NCI-H146 treated with DMSO at 0.1 percent for 48 hours (cell line): ENCODE results near the gene FLYWCH1.

Experiments
- DNase-seq: peaks from one replicate; lab custom pipeline; 2025; ENCODE audit not compliant: unreplicated experiment; lab: John Stamatoyannopoulos, UW

Gene FLYWCH1, protein sequence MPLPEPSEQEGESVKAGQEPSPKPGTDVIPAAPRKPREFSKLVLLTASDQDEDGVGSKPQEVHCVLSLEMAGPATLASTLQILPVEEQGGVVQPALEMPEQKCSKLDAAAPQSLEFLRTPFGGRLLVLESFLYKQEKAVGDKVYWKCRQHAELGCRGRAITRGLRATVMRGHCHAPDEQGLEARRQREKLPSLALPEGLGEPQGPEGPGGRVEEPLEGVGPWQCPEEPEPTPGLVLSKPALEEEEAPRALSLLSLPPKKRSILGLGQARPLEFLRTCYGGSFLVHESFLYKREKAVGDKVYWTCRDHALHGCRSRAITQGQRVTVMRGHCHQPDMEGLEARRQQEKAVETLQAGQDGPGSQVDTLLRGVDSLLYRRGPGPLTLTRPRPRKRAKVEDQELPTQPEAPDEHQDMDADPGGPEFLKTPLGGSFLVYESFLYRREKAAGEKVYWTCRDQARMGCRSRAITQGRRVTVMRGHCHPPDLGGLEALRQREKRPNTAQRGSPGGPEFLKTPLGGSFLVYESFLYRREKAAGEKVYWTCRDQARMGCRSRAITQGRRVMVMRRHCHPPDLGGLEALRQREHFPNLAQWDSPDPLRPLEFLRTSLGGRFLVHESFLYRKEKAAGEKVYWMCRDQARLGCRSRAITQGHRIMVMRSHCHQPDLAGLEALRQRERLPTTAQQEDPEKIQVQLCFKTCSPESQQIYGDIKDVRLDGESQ

DNA sequence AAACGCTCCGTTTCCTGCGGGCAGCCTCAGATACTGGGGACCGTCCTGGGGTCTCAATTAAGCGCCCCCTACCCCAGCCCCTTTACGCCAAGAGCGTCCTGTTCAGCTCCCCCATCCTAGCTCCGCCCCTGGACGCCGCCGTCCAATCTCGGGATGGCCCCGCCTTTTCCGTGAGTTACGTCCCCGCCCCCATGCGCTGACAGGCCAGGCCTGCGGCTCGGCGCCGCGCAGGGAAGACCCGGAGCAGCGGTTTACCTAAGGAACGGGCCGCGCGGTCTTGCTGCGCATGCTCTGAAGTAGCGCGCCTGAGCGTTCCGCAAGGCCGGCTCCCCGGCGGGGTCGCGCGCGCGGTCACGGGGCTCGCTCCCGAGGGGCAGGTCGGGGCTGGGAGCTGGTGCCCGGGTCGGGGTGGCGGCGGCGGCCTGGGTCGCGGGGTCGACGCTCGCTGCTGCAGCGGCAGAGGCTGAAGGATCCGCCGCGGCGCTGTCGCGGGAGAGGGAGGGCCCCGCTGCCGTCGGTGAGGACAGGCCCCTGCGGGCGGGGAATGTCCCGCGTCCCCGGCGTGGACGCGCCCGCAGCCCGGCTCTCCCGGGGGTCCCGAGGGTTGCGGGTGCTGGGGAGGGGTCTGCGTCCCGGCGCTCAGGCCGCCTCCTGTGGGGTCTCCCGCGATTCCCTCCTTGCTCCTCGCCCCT lies at the start of gene FLYWCH1:
Gene FLYWCH1 (plus strand): TSS at position 294 of the 692 bp plus-strand sequence. CDS start 17,755 bp downstream, outside the sequence.
- peak; percentile 95 for DNase-seq

DNA sequence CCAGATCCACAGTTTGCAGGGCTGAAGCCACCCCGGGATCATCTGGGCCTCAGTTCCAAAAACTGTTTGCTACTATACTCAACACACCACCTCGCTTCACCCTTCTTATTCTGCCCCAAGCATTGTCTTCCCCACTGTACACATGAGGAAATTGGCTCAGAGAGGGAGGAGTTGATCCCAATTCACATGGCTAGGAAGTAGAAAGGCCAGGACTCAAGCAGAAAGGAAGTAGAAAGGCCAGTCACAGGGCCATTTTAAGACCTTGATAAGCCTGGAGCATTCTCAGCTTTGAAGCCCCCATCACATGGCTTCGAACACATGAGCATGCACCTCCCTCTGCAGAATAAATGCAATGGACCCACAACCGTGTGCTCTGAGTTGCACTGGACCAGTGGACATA lies 46.1 kb upstream of the FLYWCH1 start:
- no peak for DNase-seq

DNA sequence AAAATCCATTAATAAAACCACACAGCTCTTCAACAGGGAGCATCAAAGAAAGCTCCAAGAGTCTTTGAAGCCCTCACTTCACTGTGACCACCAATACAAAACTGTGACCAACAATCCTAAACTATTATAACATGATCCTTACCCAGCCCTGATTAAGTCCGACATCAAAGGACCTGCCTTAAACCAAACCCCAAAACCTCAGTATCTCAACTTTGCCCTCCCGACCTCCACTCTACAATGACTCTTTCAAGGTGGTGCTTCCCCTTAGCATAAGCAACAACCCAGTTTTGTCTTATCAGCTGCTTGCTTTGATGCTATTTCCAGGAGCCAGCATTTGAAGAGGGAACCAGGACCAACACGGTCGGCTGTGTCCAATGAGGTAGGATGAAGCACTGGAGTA lies 45.3 kb upstream of the FLYWCH1 start:
- no peak for DNase-seq

DNA sequence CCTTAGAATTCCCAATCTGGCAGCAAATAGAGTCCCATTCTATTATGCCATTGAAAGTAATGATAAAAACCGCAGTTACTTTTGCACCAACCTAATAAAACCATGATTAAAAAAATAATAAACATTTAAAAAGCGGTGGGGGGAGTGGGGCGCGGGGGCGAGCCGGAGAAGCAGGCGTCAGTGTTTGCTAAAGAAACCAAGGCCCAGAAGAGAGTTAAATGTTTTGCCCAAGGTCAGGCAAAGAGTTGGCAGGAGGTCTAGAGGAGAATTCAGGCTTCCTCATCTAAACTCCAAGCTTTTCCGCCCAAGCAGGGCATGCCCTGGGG lies 44.1 kb upstream of the FLYWCH1 start:
- no peak for DNase-seq

DNA sequence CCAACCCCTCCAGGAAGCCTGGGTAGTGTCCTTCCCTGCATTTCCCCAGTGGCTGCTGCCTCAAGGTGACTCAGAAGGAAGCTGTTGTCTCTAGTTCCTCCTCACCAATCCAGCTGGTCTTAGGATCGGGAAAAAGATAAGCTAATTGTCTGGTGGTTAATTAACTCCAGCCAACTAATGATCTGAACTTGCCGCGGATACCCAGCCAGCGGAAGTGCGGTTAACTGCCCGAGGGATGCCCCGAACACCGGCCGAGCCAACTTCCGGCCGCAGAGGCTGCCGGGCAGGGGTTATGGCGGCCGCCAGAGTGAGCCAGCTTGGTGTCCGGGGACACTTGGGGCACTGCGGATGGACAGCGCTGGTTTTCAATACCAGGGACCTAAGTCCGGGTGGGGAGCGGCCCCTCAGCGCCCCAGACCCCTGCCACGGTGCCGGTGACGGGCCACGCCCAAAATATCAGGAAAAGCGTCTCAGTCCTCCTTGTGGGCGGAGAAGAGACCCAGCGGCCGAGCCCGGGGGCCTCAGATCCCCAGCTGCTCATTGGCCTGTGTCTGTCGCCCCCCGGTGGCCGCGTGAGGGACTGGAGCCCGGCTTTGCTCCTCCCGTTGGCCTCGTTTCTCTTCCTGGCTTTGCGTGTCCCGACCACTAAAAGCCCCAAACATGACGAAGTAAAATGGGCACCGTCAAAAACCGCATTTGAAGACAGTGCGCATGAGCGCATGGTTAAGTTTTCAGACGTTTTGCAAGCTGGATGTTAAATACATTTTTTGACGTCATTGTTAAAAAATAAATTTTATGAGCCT lies 43.5 kb upstream of the FLYWCH1 start:
- peak; percentile 90 for DNase-seq

DNA sequence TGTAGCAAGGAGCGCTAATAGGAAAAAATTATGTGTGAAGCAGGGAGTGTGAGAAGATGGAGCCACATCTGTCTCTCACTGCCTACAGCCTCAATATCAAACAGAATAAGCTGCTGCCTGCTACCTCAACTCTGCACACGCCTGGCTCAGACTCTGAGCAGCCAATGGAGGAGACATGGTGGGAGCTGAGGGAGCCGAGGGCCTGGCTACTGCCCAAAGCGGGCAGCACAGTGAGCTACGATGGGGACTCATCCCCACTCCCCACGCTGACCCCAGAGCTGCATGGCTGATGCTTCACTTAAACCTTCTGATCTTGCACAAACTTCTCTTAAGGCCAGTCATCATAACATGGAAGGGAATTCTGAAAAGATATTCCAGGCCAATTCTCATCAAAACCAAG lies 39.8 kb upstream of the FLYWCH1 start:
- DNase-seq = no peak

DNA sequence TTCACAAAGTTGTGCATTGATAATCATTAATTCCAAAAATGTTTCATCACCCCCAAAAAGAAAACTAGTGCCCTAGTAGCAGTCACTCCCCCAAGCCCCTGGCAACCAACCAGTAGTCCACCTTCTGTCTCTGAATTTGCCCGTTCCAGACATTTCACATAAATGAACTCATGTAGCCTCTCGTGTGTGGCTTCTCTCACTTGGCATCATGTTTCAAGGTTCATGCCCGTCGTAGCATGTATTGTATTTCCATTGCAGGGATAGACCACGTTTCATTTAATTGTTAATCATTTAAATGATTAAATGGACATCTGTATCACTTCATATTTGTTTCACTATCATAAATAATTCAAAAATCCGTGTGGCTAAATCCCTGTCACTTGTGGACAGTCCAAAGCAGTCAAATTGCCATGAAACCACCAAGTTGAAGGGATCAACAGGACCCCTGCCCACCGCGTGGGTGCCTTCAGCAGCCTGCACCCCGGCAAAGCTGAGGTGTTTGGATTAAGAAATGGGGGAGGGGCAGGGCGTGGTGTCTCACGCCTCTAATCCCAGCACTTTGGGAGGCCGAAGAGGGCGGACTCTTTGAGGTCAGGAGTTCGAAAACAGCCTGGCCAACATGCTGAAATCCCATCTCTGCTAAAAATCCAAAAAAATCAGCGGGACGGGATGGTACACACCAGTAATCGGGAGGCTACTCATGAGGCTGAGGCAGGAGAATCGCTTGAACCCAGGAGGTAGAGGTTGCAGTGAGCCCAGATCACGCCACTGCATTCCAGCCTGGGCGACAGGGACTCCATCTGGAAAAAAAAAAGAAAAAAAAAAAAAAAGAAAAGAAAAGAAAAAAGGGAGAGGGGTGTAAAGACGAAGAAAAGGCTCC lies 37.5 kb upstream of the FLYWCH1 start:
- no peak for DNase-seq

DNA sequence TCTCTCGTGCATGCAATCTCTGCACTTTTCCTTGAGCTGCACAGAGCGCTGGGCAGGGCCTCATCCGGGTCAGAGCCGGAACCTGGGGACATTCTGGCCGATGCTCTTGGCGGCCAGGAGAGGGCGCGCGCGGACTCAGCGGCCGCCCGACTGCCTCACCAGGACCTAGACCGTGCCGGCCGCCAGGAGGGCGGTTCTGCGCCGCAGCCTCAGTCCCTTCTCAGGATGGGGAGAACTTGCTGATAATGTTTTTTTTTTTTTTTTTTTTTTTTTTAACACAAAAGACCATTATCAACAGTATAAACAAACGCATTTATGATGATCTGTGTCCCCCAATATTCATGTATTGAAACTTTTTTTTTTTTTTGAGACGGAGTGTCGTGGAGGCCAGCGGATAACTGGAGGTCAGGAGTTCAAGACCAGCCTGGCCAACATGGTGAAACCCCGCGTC lies 36.8 kb upstream of the FLYWCH1 start:
- DNase-seq = peak; percentile 39

DNA sequence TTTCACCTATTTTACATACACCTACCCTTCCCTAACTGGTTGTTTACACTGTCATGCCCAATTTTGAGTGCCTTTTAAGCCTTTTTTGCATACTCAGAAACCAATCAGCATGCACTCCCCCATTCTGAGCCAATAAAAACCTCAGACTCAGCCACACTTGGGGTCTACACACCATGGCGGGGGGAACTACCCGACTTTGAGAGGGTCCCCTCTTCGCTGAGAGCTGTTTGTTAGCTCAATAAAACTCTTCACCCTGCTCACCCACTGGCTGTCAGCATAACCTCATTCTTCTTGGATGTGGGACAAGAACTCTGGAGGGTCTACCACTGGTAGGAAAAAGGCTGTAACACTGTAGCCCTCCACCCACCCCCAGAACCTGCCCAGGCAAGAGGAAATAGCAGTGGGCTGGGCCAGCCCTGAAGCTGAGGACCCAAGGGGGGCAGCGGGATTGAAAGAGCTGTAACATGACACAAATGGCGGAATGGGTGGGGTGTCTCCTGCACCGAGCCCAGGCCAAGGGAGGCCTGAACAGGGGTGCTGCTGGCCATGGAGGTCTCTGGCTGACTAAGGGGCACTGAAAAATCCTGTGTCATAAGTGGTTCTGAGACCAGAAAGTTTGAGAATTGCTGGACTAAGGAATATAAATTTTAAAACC lies 31.8 kb upstream of the FLYWCH1 start:
- DNase-seq = no peak

DNA sequence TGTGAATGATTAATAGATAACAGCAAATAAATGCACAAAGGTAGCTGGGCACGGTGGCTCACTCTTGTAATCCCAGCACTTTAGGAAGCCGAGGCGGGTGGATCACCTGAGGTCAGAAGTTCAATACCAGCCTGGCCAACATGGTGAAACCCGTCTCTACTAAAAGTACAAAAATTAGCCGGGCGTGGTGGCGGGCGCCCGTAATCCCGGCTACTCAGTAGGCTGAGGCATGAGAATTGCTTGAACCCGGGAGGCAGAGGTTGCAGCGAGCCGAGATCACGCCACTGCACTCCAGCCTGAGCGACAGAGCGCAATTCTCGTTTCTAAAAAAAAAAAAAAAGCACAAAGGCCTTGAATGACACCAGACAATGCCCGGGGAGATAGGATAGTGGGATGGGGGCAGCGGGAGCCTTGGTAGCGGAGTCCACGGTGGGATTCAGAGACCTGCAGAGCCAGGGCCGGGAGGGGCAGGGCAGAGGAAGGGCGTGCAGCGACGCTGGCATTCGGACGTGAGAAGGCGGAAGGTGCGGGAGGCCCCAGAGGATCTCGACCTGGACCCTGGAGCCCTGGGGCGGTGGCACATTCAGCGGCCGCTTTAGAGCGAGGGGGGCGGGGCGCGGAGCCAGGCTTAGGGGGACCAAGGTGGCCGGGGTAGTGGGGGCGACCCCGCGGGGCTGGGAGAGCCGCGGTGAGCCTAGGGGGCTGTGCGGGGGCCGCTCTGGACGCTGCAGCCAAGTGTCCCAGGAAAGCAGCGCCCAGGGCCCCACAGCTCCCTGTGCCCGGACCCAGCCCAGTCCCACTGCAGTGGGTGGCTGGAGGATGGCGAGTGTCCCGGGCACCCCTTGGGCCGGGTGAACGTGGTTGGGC lies 29.7 kb upstream of the FLYWCH1 start:
- DNase-seq = peak; percentile 28

DNA sequence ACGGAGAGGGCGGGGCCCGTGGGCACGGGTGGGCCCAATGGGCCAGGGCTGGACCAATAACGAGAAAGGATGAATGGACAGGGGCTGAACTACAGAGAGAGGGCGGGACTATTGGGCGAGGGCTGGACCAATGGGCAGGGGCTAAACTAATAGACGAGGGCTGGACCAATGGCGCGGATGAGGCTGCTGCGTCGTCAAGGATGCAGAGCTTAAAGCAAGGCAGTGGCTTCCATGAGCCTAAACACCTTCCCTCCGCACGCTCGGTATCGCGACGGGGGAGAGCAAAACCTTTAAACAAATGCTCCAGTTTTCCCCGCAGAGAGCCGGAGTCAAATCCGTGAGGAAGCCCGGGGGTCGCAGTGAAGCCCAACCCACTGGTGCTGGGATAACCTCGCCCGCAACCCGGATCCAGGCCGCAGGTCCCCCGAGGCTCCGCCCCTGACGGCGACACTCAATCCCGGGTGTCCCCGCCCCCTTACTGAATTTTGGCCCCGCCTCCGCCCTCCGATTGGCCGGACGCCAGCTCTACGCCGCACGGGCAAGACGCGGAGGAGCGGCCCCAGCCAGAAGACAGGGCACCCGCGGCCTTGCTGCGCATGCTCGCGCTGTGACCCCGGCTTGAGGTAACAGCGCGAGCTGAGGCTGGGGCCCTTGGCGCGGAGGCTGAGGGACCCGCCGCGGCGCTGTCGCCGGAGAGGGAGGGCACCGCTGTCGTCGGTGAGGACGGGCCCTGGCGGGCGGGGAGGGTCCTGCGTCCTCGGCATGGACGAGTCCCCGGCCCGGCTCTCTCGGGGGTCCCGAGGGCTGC lies 28.9 kb upstream of the FLYWCH1 start, which contains the start of gene FLYWCH2:
Gene FLYWCH2 (plus strand): TSS at position 566 of the 808 bp plus-strand sequence. CDS start 13,235 bp downstream, outside the sequence.
- DNase-seq = peak; percentile 98

DNA sequence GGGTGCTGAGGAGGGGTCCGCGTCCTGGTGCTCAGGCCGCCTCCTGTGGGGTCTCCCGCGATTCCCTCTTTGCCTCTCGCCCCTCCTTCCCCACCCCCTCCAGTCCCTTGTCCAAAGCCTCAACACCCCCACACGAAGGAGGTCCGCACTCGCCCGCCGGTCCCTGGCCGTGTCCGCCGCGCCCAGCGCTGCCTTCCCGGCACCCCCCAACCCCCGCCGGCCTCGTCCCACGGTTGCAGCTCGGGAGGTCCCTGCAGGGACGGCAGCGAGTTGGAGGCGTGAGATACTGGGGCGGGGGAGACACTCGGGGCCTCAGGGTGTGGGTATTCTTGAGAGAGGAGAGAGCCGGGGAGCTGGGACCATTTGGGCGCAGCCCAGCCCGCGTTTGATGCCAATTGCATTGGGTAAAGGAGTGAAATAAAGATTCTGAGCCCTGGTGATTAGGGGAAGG lies 28.2 kb upstream of the FLYWCH1 start:
- DNase-seq = peak; percentile 12

DNA sequence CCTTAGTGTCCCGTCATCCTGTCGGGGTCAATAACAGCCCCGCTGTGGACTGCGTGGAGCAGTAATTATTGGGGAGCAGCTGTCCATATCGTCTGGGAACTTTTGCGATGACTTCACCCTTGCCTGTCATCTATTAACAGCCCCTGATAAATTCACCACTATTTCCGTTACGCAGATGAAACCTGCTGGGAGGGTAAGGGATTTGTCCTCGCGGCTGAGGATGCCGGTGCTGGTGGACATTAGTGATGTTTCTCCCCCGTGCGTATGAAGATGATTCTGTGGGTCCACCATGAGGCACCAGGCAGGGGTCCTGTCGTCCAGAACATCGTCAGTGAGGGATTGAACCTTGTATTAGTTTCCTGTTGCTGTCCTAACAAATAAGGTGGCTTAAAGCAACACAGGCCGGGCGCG lies 27.7 kb upstream of the FLYWCH1 start:
- no peak for DNase-seq

DNA sequence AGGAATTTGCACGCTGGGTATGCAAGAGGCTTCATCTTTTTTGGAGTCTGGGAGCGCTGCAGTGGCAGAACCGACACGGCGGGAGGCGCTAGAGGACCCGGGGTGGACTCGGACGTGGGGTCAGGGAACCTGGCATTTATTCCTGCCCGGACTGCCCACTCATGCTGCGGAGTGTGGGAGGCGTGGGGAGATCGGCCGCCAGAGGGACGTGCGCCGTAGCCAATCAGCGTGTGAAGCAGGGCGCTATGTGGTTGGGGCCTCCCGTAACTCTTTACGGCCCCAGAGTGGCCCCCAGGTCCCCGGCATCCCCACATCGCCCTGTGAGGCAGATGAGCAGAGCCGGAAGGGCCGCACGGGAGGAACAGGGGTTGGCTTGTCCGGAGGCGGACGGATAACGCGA lies 17.5 kb upstream of the FLYWCH1 start:
- DNase-seq = no peak

DNA sequence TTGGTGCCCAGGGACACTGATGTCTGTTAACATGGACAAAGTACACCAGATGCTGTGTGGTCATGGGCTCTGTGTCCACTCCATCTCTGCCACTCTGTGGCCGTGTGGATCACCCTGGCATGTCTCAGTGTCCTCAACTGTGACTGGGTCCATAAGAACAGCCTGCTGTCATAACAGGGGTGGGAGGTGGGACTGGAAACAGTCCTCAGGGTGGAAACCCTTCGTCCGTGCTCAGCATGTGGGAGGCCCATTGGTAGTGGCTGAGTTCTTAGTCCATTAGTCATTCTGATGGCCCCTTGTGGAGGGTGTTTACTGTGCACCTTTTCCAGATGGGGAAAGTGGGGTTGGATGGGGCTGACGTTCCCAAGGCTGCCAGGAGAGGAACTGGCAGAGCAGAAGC lies 15.9 kb upstream of the FLYWCH1 start:
- DNase-seq = no peak

DNA sequence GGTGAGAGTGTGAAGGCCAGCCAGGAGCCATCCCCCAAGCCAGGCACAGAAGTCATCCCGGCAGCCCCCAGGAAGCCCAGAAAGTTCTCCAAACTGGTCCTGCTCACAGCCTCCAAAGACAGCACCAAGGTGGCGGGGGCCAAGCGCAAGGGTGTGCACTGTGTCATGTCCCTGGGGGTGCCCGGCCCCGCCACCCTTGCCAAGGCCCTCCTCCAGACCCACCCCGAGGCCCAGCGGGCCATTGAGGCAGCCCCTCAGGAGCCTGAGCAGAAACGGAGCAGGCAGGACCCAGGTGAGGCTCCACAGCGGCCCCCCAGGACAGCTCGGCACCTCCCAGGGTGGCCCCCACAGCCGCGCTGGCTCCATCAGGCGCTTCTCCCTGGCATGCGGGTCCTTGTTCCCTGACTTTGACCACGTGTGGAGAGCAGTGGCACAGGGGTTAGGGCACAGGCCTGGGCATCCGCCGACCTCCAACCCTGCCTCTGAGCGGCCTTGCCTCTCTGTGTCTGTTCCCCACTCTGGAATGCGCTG lies 15.2 kb upstream of the FLYWCH1 start:
- no peak for DNase-seq

DNA sequence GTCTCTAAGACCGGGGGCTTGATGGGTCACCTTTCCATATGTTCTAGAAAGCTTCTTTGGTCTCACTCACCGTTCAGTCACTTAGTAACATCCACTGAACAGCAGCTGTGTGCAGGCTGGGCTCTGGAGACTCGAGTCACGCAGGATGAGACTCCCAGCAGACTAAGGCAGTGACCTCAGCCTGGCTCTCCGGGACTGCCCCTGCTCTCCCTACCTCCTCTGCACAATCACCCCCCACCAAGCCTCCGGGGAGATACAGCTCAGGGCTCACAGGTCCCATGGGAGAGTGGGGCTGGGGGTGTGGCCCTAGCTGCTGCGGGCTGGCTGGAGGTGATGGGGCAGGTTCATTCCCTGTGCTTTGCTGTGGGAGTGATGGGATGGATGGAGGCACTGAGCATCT lies 14.6 kb upstream of the FLYWCH1 start:
- no peak for DNase-seq
